Kidney epithelial cell (primary cell): Measurements from ENCODE around the gene ARHGAP21. TPM values are rescaled to one million over a fixed set of nuclear protein-coding genes. Genes with fewer than 3 reads are reported as not detected.

ENCODE experiments used
- DNase-seq: peaks from one replicate; pipeline ENCODE4 v3.0.0-alpha.2; 2010; ENCODE audit warnings: low read depth
- H3K27me3 ChIP-seq: 2 replicates; pipeline ENCODE4 v1.6.0; 2011; ENCODE audit warnings: low read length; ENCODE audit not compliant: control insufficient read depth, insufficient read depth
- H3K36me3 ChIP-seq: 2 replicates; pipeline ENCODE4 v1.5.1; 2011; ENCODE audit warnings: low read length; ENCODE audit not compliant: control insufficient read depth, insufficient read depth
- H3K4me3 ChIP-seq: 2 replicates; pipeline ENCODE4 v1.5.1; 2011; ENCODE audit warnings: low read depth, mild to moderate bottlenecking, control low read depth, low read length
- CTCF ChIP-seq: IDR thresholded peaks from 2 replicates; pipeline ENCODE4 v1.5.1; 2011; ENCODE audit warnings: mild to moderate bottlenecking, moderate library complexity, low read length, control low read depth, inconsistent platforms; ENCODE audit not compliant: insufficient read depth, poor library complexity, severe bottlenecking
- total RNA-seq: library from RNA; depleted of rRNA; stranded (reverse); fragments of >200 nt; gene quantifications from 2 replicates; pipeline ENCODE4 v1.2.3, GENCODE V29; 2015

The ARHGAP21 gene
- total RNA-seq, 1 donor from 2014 or later: 71.8 TPM

DNA sequence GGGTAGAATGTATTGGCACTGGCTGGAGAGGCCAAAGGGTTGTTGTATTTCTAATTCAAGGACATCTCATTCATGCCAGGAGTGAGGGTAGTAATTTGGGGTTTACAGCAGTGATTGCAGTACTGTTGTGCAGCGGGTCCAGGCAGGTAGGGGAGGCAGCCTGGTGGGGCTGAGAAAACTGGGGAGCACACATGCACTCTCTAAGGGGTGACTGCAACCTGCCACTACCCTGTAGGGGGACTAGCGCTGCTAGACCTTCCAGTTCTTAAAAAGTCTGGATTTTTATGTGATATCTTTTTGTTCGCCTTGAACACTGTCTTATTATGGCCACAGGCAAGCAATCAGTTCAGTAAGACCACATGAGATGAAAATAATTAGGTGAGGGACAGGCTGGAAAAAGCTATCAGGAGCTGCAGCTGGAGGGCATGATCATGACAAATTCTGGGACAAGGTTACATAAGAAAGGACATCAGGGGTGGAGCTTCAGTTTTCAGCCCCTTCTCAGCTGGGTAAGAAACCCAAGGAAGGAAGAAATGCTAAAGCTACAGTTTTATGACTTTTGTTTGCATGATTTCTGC lies 149.0 kb downstream of the ARHGAP21 start:
- H3K27me3 ChIP-seq: peaks cover 2% of the 10 kb centered on the region
- no peak for DNase-seq
- no peaks in the 10 kb centered on the region for H3K36me3 ChIP-seq
- H3K4me3 ChIP-seq: no peak overlapping the region
- TF ChIP-seq CTCF: no peak

DNA sequence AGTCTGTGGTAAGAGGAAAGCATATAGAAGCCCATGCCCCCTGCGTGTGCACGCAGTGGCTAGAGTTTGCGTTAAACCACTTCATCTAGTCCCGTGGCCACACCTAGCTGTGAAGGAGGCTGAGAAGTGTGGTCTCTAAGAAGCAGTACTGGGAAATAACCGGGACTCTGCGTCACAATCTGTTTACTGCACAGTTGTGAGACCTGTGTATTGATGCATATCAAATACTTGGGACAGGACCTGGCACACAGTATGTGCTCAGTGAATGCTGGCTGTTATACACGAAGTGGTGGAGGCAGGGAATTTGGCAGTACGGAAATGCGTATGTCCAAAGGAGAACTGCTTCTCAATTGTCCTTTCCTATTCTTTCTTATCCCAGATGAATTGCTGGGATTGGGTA lies 149.5 kb downstream of the ARHGAP21 start:
- Histone ChIP-seq H3K36me3 (no peaks in the 10 kb centered on the region), H3K4me3 (no peak overlapping the region), H3K27me3 (peaks cover 2% of the 10 kb centered on the region)
- DNase-seq: no peak
- TF ChIP-seq CTCF: no peak

DNA sequence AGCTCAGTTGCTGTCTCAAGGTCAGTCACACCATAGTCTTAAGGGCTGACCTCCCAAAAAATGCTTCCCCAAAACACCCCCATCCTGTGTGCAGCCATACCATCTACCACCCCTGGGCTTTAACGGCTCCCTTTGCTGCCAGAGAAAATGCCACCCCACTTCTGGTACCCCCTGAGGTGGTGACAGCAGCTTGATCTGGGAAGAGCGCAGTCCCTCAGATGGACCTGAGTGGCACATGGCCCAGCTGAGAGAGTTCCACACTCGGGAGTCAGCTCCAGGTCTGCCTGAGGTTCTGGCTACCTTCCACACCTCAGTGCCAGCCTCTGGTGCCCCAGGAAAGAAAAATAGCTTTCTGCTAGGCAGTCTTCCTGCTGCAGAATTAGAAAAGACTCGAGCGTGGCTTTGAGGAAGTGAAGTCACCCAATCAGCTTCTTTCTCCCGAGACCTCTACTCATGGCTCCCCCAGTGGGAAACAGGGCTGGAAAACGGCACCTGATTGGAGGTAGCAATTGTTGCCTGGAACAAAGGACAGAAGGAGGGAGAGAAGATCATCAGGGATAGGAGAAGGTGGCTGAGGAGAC lies 151.7 kb downstream of the ARHGAP21 start:
- no peak overlapping the region for H3K4me3 ChIP-seq
- no peaks in the 10 kb centered on the region for H3K36me3 ChIP-seq
- DNase-seq: no peak
- TF ChIP-seq CTCF: no peak
- peaks cover 2% of the 10 kb centered on the region for H3K27me3 ChIP-seq

DNA sequence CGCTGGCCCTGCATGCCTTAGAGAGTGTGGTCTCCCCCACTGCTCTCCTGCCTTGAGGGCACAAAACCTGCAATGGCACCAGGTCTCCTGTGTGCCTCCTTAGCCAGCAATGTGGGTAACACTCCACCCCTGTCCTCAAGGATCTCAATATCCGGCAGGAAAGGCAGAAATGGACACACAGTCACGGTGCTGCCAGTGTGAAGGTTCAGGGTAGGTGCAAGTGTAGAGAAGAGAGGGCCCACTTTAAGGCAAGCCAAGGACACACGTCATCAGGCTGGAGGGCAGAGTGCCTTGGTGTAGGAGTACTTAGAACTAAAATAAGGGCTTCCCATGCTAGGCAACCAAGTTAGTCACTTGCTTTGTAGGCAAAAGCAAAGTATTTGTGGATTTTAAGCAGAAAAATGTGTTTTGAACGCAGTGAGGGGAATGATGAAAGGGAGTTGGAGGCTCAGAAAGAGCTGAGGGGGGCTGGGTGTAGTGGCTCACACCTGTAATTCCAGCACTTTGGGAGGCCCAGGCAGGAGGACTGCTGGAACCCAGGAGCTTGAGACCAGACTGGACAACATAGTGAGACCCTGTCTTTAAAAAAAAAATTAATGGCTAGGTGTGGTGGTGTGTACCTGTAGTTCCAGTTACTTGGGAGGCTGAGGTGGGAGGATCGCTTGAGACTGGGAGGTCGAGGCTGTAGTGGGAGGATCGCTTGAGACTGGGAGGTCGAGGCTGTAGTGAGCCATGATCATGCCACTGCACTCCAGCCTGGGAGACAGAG lies 152.8 kb downstream of the ARHGAP21 start:
- Histone ChIP-seq H3K4me3 (no peak overlapping the region), H3K27me3 (peaks cover 2% of the 10 kb centered on the region), H3K36me3 (no peaks in the 10 kb centered on the region)
- no peak for DNase-seq
- no peak for TF ChIP-seq CTCF

- peaks cover 2% of the 10 kb centered on the region for H3K27me3 ChIP-seq
- no peak for TF ChIP-seq CTCF
- H3K4me3 ChIP-seq: no peak overlapping the region
- no peaks in the 10 kb centered on the region for H3K36me3 ChIP-seq
- DNase-seq: no peak
Observed at GRCh38 chr10:24569828-24570657, 153.6 kb downstream of the ARHGAP21 start.
